ENCODE results near the gene FOXD4L4.
"Not testable (repeated sequence)": the region's sequence is repeated elsewhere in the genome, so short reads cannot be mapped to it uniquely, and the experiment has no call there.

Gene FOXD4L4

GRCh38 chr9:65737096-65737564 is at the start of gene FOXD4L4:
Gene FOXD4L4 (plus strand): TSS chr9:65737146. CDS start chr9:65737146, 0 bp downstream.
- DNase-seq = not testable (repeated sequence)

GRCh38 chr9:65703550-65703949 is 33.4 kb upstream of the FOXD4L4 start:
- not testable (repeated sequence) for DNase-seq

GRCh38 chr9:65714445-65714844 is 22.5 kb upstream of the FOXD4L4 start:
- DNase-seq = not testable (repeated sequence)

GRCh38 chr9:65738133-65738532 is 1.2 kb downstream of the FOXD4L4 start:
- not testable (repeated sequence) for DNase-seq

Data from hematopoietic multipotent progenitor cell treated with erythropoietin and hydrocortisone succinate and interleukin-3 and kit ligand, for 6 days (in vitro differentiated cells).